Choroid plexus epithelial cell (primary cell): ENCODE measurements around the gene ZNF718.

Experiments used
- DNase-seq: peaks from one replicate; pipeline ENCODE4 v3.0.0-alpha.2; 2010; ENCODE audit warnings: low read depth
- H3K4me3 ChIP-seq: 2 replicates; pipeline ENCODE4 v1.5.1; 2011; ENCODE audit warnings: low read depth, mild to moderate bottlenecking, control low read depth, low read length, moderate library complexity
- CTCF ChIP-seq: conservative IDR thresholded peaks from 2 replicates; pipeline ENCODE4 v1.5.1; 2011; ENCODE audit warnings: low read depth, mild to moderate bottlenecking, control low read depth, inconsistent platforms, low read length, moderate library complexity

Gene ZNF718

GRCh38 chr4:107444-108429 lies 16.6 kb upstream of the ZNF718 start:
- no peak for DNase-seq
- no peak overlapping the region for H3K4me3 ChIP-seq
- TF ChIP-seq CTCF, result no peak

GRCh38 chr4:112771-113170 lies 11.5 kb upstream of the ZNF718 start:
- TF ChIP-seq CTCF, result no peak
- H3K4me3 ChIP-seq, result no peak overlapping the region
- DNase-seq, result no peak

GRCh38 chr4:113732-114131 lies 10.6 kb upstream of the ZNF718 start:
- H3K4me3 ChIP-seq, result no peak overlapping the region
- no peak for TF ChIP-seq CTCF
- DNase-seq, result no peak

- H3K4me3 ChIP-seq, result no peak overlapping the region
- no peak for TF ChIP-seq CTCF
- no peak for DNase-seq
These were observed 10.2 kb upstream of the ZNF718 start for GRCh38 chr4:114149-114548.

- no peak for DNase-seq
- no peak for TF ChIP-seq CTCF
- no peak overlapping the region for H3K4me3 ChIP-seq
These were observed 7.8 kb upstream of the ZNF718 start for GRCh38 chr4:116499-116898.

- DNase-seq, result no peak
- no peak for TF ChIP-seq CTCF
- no peak overlapping the region for H3K4me3 ChIP-seq
These were observed 3.7 kb upstream of the ZNF718 start for GRCh38 chr4:120616-121015.
